HUES6 (cell line): ENCODE data around the gene ATXN1L.
"Not testable (repeated sequence)": the region's sequence is repeated elsewhere in the genome, so short reads cannot be mapped to it uniquely, and the experiment has no call there.

ENCODE experiments used
- H3K27ac ChIP-seq: 2 replicates; pipeline ENCODE4 v1.7.0; 2013; ENCODE audit warnings: low read depth, mild to moderate bottlenecking, low read length, inconsistent platforms
- H3K27me3 ChIP-seq: 2 replicates; pipeline ENCODE4 v1.6.1; 2013; ENCODE audit warnings: low read length; ENCODE audit not compliant: control insufficient read depth, insufficient read depth
- H3K36me3 ChIP-seq: 2 replicates; pipeline ENCODE4 v1.6.1; 2013; ENCODE audit warnings: low read length; ENCODE audit not compliant: control insufficient read depth, insufficient read depth
- H3K4me1 ChIP-seq: 2 replicates; pipeline ENCODE4 v1.6.1; 2013; ENCODE audit warnings: low read length; ENCODE audit not compliant: control insufficient read depth, insufficient read depth
- H3K4me3 ChIP-seq: 2 replicates; pipeline ENCODE4 v1.5.1; 2013; ENCODE audit warnings: low read depth, low read length
- H3K9ac ChIP-seq: one replicate; pipeline ENCODE4 v1.6.1; 2013; ENCODE audit warnings: mild to moderate bottlenecking, low read length
- H3K9me3 ChIP-seq: 2 replicates; pipeline ENCODE4 v1.6.1; 2013; ENCODE audit warnings: low read depth, low read length; ENCODE audit not compliant: control insufficient read depth, insufficient read depth

The ATXN1L gene

DNA sequence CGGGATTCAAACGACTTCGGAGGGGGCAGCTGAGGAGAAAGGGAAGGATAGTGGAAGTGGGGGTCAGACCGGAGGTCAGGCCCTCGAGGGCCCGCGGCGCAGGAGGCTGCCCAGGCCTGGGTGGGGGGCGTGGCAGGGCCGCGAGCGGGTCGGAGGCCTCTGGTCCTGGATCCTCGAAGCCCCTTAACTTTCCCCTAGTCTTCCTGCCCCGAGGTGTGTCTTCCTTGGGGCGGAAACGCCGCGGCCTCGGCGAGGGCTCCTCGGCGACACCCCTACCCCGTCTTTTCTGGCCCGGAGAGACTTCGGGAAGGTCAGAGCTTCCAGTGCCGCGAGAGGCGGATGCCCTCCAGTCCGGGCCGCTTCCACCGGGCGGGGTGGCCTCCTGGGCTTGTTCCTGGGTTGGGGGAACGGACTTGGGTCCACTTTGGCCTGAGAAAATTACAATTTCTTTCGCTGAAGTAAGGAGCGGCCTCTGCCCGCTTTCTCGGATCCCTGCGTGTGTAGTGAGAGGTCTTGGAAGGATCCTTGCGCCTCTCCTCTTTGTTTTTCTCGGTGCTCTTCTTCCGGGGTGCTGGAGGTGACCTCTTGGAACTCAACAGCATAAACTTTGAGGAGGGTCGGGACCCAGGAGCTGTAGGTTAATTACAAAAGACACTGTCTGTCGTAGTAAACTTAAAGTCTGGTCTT lies 50.0 kb downstream of the ATXN1L start:
- Histone ChIP-seq H3K9ac (peak overlapping the region; percentile 94), H3K27me3 (no peaks in the 10 kb centered on the region), H3K27ac (peak overlapping the region; percentile 82), H3K4me1 (peaks cover 3% of the 10 kb centered on the region; the same call in 1 of the 2 replicates), H3K9me3 (no peaks in the 10 kb centered on the region), H3K4me3 (peak overlapping the region; percentile 84), H3K36me3 (peaks cover 8% of the 10 kb centered on the region)

DNA sequence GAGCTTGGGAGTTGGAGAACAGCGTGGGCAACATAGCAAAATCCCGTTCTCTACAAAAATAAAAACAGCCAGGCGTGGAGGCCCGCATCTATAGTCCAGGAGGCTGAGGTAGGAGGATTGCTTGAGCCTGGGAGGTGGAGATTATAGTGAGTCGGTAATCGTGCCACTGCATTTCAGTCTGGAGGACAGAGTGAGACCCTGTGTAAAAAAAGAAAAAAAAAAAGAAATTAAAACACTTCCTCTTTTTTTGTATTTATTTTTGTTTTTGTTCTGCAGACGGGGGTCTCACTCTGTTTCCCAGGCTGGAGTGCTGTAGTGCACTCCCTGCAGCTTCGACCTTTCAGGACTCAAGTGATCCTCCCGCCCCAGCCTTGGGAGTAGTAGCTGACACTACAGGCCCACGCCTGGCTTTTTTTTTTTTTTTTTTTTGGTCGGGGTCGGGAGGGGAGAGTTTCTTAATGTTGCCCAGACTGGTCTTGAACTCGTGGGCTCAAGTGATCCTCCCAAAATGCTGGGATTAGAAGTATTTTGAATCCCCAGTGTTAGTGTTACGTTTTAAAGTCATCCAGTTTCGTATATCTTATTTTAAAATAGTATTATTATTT lies 51.1 kb downstream of the ATXN1L start:
- no peaks in the 10 kb centered on the region for H3K9me3 ChIP-seq
- H3K27ac ChIP-seq = no peak overlapping the region
- peak overlapping the region; percentile 84 for H3K4me3 ChIP-seq
- H3K4me1 ChIP-seq = no peaks in the 10 kb centered on the region
- H3K9ac ChIP-seq = no peak overlapping the region
- no peaks in the 10 kb centered on the region for H3K27me3 ChIP-seq
- H3K36me3 ChIP-seq = peaks cover 10% of the 10 kb centered on the region

GRCh38 chr16:71899171-71899570 lies 53.4 kb downstream of the ATXN1L start:
- Histone ChIP-seq H3K9ac (no peak overlapping the region), H3K9me3 (no peaks in the 10 kb centered on the region), H3K27ac (no peak overlapping the region), H3K4me3 (no peak overlapping the region), H3K27me3 (no peaks in the 10 kb centered on the region), H3K4me1 (no peaks in the 10 kb centered on the region), H3K36me3 (peaks cover 12% of the 10 kb centered on the region)

- H3K36me3 ChIP-seq = peaks cover 7% of the 10 kb centered on the region
- no peaks in the 10 kb centered on the region for H3K27me3 ChIP-seq
- no peaks in the 10 kb centered on the region for H3K4me1 ChIP-seq
- no peak overlapping the region for H3K4me3 ChIP-seq
- H3K9ac ChIP-seq = no peak overlapping the region
- no peak overlapping the region for H3K27ac ChIP-seq
- H3K9me3 ChIP-seq = no peaks in the 10 kb centered on the region
These were observed 57.0 kb downstream of the ATXN1L start for GRCh38 chr16:71902656-71903365.

DNA sequence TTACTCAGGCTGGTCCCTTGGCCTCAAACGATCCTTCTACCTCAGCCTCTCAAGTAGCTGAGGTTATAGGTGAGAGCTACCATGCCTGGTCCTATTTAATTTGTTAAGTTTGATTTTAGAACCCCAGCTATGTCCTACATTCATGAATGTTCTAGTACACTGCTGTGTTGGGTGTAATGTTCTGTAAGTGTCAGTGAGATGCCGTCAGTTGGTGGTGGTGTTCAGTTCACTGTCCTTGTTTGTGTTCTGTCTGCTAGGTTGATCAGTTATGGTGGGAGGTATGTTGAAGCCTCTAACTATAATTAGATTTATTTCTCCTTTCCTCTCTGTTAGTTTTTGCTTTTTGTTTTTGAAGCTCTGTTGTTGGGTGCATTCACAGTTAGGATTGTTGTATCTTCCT lies 57.8 kb downstream of the ATXN1L start:
- H3K4me1 ChIP-seq = no peaks in the 10 kb centered on the region
- no peak overlapping the region for H3K4me3 ChIP-seq
- H3K9me3 ChIP-seq = no peaks in the 10 kb centered on the region
- H3K36me3 ChIP-seq = peaks cover 6% of the 10 kb centered on the region
- no peaks in the 10 kb centered on the region for H3K27me3 ChIP-seq
- no peak overlapping the region for H3K27ac ChIP-seq
- H3K9ac ChIP-seq = no peak overlapping the region

- Histone ChIP-seq H3K27me3 (no peaks in the 10 kb centered on the region), H3K36me3 (peaks cover 8% of the 10 kb centered on the region), H3K9ac (no peak overlapping the region), H3K9me3 (no peaks in the 10 kb centered on the region; the same call in 1 of the 2 replicates), H3K27ac (no peak overlapping the region), H3K4me3 (no peak overlapping the region), H3K4me1 (no peaks in the 10 kb centered on the region)
These were observed 58.5 kb downstream of the ATXN1L start for GRCh38 chr16:71904239-71904638.

GRCh38 chr16:71905765-71906164 lies 60.0 kb downstream of the ATXN1L start:
- H3K9me3 ChIP-seq, H3K4me1 ChIP-seq, H3K27ac ChIP-seq, H3K4me3 ChIP-seq, H3K9ac ChIP-seq, H3K27me3 ChIP-seq: not testable (repeated sequence)
- H3K36me3 ChIP-seq = peaks cover 13% of the 10 kb centered on the region
